Activated naive CD4-positive, alpha-beta T cell treated with anti-CD3 and anti-CD28 coated beads for 36 hours (primary cell): Measurements from ENCODE around the gene KRTAP5-8. TPM values are rescaled to one million over a fixed set of nuclear protein-coding genes. Genes with fewer than 3 reads are reported as not detected.
"Not testable (repeated sequence)": the region's sequence is repeated elsewhere in the genome, so short reads cannot be mapped to it uniquely, and the experiment has no call there.

Experiments
- CTCF ChIA-PET: fragments of 350-600 bp; sonication (Branson Sonifier 250); formaldehyde crosslinking; loops from one replicate; lab custom pipeline; 2021; ENCODE audit warnings: antibody characterized with exemption; lab: Charles Lee
- DNase-seq: peaks from one replicate; pipeline ENCODE4 v3.0.0-alpha.2; 2020
- H3K27ac Mint-ChIP-seq: one replicate; pipeline ENCODE4 v1.8.0; 2021; ENCODE audit warnings: mild to moderate bottlenecking, mixed read lengths
- H3K27me3 Mint-ChIP-seq: one replicate; pipeline ENCODE4 v1.8.0; 2021; ENCODE audit warnings: low read depth, mixed read lengths
- H3K36me3 Mint-ChIP-seq: one replicate; pipeline ENCODE4 v1.8.0; 2021; ENCODE audit warnings: low read depth, mixed read lengths
- H3K4me1 Mint-ChIP-seq: one replicate; pipeline ENCODE4 v1.8.0; 2021; ENCODE audit warnings: low read depth, mixed read lengths
- H3K4me3 Mint-ChIP-seq: one replicate; pipeline ENCODE4 v1.8.0; 2021; ENCODE audit warnings: mild to moderate bottlenecking, moderate library complexity, mixed read lengths
- H3K9me3 Mint-ChIP-seq: one replicate; pipeline ENCODE4 v1.8.0; 2021; ENCODE audit warnings: mixed read lengths
- intact Hi-C: fragments of 100-400 bp; cut with micrococcal nuclease; formaldehyde crosslinking; loops from one replicate; pipeline ENCODE4 v1.15.1; 2023
- total RNA-seq, 2 experiments: library from RNA; stranded (reverse); gene quantifications; one replicate each; pipeline ENCODE4 v1.2.3, GENCODE V29; 2021

KRTAP5-8 gene
- total RNA-seq, 2 experiments from 2014 or later = not detected

DNA sequence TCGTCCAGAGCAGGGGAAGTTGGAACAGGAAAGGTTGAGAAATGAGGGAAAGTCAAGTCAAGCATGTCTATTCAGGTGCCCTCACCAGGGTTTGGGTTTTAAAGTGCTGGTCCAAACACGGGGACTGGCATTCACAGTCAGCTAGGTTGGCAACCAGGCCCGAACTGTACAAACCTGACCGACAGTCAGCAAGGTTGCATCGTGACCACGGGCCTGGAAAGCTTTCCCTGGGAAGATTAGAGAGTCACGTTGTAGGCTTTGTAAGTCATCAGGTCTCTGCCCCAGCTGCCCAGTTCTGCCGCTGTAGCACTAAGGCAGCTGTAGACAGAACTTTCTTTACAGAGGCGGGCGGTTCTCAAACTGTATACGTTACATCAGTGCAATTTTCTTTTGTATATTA, 35.0 kb downstream of the KRTAP5-8 start:
- H3K9me3 Mint-ChIP-seq = no peaks in the 10 kb centered on the region
- H3K4me3 Mint-ChIP-seq = no peak overlapping the region
- peaks cover 3% of the 10 kb centered on the region for H3K27me3 Mint-ChIP-seq
- intact Hi-C loops = no loop called here
- no peaks in the 10 kb centered on the region for H3K36me3 Mint-ChIP-seq
- no peak overlapping the region for H3K27ac Mint-ChIP-seq
- H3K4me1 Mint-ChIP-seq = no peaks in the 10 kb centered on the region
- CTCF ChIA-PET = interaction anchor here (1.1 kb wide), 1 partner anchor 9 kb away, joined by 3 read pairs; no protein-coding TSS in a partner anchor
- DNase-seq = no peak

DNA sequence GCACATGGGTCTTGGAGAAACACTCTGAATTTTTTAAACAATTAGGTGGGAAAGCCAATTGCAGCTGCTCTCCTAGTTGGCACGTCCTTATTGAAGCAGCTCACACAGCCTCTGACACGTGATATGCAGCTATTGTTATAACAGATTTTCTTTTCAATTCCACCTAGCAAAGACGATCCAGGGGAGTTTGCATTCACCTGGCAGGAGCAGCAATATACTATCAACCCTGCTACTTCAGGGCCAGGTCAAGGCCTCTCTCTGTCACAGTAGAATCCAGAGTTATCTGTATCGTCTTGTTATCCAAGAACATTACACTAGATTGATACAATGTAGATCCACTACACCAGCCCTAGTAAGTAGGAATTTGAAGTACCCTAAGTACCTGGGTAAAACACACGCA, 36.6 kb downstream of the KRTAP5-8 start:
- no peaks in the 10 kb centered on the region for H3K4me1 Mint-ChIP-seq
- H3K36me3 Mint-ChIP-seq = no peaks in the 10 kb centered on the region
- CTCF ChIA-PET = interaction anchor here (1.0 kb wide), 1 partner anchor 15 kb away, joined by 3 read pairs; no protein-coding TSS in a partner anchor
- intact Hi-C loops = no loop called here
- no peak overlapping the region for H3K27ac Mint-ChIP-seq
- H3K4me3 Mint-ChIP-seq = no peak overlapping the region
- no peaks in the 10 kb centered on the region for H3K9me3 Mint-ChIP-seq
- peaks cover 6% of the 10 kb centered on the region for H3K27me3 Mint-ChIP-seq
- DNase-seq = no peak

DNA sequence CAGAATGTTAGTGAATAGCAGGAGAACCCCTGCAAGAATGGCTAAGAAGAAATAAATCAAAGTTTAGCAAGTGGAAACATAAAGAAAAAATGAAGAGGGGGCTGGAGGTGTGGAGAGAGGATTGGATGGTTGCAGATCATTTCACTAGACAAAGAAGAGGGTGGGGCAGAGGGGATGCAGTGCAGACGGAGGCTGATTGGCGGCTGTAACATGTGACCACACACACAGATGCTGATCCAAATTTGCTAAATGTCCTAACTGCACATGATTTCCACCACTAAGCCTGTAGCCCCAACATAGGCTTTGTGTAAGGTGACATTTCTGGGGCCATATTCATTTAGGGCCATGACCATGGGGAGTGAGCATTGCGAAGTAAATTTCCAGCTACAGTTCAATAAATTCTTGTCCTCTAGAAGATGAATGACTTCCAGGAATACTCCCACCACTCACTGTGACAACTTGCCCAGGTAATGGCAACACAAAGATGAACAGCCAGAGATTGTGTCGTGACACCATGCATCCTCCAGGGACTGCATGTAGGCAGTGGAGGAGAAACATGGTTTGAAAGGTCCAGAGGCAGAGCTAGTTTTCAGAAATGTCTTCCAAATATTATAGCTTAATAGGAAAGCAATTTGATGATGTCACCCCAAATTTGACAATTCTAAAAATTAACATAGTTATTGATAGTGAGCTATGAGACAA, 38.0 kb downstream of the KRTAP5-8 start:
- H3K4me1 Mint-ChIP-seq = peaks cover 6% of the 10 kb centered on the region
- H3K4me3 Mint-ChIP-seq = no peak overlapping the region
- no peaks in the 10 kb centered on the region for H3K36me3 Mint-ChIP-seq
- CTCF ChIA-PET = no interaction called here
- no peak for DNase-seq
- peaks cover 10% of the 10 kb centered on the region for H3K27me3 Mint-ChIP-seq
- no peak overlapping the region for H3K27ac Mint-ChIP-seq
- intact Hi-C loops = no loop called here
- no peaks in the 10 kb centered on the region for H3K9me3 Mint-ChIP-seq

DNA sequence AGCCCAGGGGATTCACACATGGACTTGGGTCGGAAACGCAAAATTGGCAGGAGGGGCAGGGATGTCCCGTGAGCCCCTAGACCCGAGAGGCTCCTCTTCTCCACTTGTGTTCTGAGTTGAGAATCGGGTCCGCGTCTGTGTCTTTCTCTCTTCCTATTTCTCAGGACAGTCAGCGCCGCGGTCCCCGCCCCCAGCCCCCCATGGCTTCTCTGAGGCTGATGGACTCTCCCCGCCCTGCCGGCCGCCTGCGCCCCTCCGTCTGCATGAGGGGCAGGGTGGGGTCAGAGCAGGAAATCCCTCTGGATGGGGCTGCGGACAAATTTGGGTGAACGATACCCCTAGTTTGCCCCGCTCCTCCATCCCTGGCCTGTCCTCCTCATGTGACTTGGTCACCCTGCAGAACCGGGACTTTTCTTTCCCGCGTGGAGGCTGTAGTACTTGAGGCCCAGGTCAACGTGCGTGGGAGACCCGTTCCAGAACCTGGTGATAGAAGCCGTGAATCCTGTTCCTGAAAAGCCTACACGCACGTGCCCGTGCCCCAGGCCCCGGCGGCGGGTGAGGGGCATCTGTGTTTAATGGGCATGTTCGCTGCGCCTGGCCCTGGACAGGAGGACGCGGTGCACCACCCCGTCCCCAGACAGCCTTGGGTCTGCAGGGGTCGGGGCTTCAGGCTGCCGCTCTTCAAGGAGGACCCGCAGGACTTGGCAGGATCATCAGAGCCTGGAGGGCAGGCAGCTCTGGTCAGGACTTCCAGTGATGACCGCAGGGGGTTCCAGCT, 39.1 kb downstream of the KRTAP5-8 start:
- intact Hi-C loops, H3K4me3 Mint-ChIP-seq, H3K9me3 Mint-ChIP-seq, H3K27ac Mint-ChIP-seq, DNase-seq, H3K4me1 Mint-ChIP-seq, CTCF ChIA-PET, H3K36me3 Mint-ChIP-seq: not testable (repeated sequence)
- H3K27me3 Mint-ChIP-seq = peaks cover 15% of the 10 kb centered on the region

DNA sequence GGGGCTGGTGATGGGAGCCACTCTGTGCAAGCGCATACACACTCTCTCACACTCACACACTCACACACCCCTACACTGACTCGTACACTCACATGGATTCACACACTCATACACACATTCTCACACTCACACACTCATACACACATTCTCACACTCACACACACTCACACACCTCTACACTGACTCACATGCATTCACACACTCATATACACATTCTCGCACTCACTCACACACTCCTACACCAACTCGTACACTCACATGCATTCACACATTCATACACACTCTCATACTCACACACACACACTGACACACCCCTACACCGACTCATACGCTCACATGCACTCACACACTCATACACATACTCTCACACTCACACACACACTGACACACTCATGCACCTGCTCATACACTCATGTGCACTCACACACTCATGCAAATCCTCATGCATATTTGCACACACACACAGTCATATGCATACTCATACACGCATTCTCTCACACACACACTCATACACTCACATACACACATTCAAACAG, 39.7 kb downstream of the KRTAP5-8 start:
- CTCF ChIA-PET = no interaction called here
- Mint-ChIP-seq H3K9me3 (no peaks in the 10 kb centered on the region), H3K4me3 (no peak overlapping the region), H3K4me1 (peaks cover 8% of the 10 kb centered on the region), H3K27ac (no peak overlapping the region), H3K27me3 (peaks cover 19% of the 10 kb centered on the region), H3K36me3 (no peaks in the 10 kb centered on the region)
- intact Hi-C loops = no loop called here
- DNase-seq = no peak

DNA sequence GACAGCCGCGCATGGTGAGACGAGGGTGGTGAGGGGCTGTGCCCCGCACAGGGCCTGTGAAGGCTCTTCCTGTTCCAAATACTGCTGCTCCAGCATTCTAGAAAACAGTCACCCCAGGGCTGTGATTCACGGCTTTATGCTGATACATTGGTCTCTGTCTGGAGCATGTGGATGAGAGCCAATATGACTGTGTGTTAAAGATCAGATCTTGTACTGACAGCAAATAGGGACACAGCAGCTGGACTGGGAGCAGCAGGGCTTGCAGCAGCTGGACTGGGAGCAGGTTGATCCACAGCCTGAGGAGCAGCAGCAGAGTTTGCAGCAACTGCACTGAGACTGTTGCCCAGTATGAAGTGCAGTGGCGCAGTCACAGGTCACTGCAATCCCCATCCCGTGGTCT, 41.7 kb downstream of the KRTAP5-8 start:
- H3K36me3 Mint-ChIP-seq, H3K4me1 Mint-ChIP-seq, CTCF ChIA-PET, intact Hi-C loops, H3K27ac Mint-ChIP-seq, DNase-seq, H3K4me3 Mint-ChIP-seq, H3K9me3 Mint-ChIP-seq: not testable (repeated sequence)
- peaks cover 22% of the 10 kb centered on the region for H3K27me3 Mint-ChIP-seq

DNA sequence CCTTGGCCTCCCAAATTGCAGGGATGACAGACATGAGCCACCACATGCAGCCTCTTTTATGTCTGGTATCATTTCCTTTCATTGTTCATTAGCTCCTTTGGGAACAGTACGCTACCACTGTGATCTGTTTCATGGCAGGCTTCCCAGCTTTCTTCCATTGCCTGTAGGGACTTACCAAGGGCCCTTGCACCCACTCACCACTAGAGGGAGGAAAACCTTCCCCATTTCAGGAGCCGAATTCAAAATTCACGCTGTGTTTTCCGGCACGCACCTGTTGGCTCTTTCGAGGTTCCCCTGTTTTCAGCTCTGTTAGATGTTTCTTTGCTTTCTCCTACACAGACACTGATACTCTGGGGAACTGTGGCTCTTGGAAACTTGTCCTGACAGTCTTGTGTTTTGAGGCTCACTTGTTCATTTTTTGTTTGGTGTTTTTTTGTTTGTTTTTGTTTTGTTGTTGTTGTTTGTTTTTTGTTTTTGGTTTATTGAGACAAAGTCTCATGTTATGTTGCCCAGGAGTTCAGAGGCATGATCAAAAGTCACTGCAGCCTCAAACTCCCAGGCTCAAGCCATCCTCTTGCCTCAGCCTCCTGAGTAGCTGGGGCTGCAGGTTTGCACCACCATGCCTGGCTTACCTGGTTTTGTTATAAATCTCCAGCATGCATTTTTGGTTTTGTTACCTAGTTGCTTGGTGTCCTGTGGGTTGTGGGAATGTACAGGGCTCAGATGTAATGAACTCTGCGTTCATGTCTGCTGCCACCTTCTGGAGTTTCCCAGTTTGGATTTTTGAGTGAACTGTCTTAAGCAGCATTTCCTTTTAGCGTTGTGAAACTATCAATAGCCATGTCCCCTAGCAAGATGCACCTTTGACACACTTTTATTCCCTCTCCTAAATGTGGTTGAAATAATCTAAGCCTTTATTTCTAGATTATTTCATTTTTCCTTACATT, 42.5 kb downstream of the KRTAP5-8 start:
- Mint-ChIP-seq H3K4me1 (peaks cover 8% of the 10 kb centered on the region), H3K27ac (no peak overlapping the region), H3K36me3 (no peaks in the 10 kb centered on the region), H3K4me3 (no peak overlapping the region), H3K9me3 (no peaks in the 10 kb centered on the region), H3K27me3 (peaks cover 27% of the 10 kb centered on the region)
- peak; percentile 52 for DNase-seq
- CTCF ChIA-PET = interaction anchor here (0.6 to 0.7 kb wide), 3 partner anchors 70 to 497 kb away, joined by 3 to 4 read pairs (median 3); no protein-coding TSS in a partner anchor
- intact Hi-C loops = no loop called here

DNA sequence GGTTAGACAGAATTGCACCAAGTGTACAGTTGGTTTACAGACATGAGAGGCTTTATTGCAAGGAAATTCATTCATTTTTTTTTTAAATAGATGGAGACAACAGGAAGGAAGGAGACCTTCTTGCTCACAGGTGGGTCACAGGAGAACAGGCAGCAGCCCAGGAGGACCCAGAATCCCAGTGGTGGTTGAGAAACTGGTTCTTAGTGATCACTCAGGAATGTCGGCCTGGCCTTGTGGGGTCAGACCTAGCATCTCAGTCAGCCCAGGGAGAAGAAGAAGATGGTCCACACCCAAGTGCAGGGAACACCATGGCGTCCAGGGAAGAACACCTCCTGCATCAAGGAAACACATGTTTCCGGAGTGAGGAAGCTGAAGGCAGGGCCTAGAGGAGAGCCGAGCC, 44.0 kb downstream of the KRTAP5-8 start:
- CTCF ChIA-PET = interaction anchor here (1.1 kb wide), 1 partner anchor 8 kb away, joined by 3 read pairs; no protein-coding TSS in a partner anchor
- Mint-ChIP-seq H3K27ac (no peak overlapping the region), H3K27me3 (peaks cover 27% of the 10 kb centered on the region), H3K4me3 (no peak overlapping the region), H3K36me3 (no peaks in the 10 kb centered on the region), H3K4me1 (peaks cover 8% of the 10 kb centered on the region), H3K9me3 (no peaks in the 10 kb centered on the region)
- intact Hi-C loops = no loop called here
- DNase-seq = no peak

DNA sequence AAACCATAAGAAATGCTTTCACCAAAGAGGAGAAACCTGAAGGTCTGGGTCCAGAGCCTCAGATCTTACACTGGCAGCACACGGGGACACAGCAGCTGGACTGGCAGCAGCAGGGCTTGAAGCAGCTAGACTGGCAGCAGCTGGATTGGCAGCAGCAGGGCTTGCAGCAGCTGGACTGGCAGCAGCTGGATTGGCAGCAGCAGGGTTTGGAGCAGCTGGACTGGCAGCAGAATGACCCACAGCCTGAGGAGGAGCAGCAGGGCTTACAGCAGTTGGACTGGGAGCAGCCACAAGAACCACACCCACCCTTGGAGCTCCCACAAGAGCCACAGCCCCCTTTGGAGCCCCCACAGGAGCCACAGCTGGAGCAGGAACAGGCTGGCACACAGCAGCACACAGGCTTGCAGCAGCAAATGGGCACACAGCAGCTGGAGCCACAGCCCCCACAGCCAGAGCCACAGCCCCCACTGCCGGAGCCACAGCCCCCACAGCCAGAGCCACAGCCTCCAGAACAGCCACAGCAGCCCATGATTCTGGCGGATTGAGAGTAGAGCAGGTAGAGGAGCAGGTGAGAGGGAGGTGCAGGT, 44.6 kb downstream of the KRTAP5-8 start, which contains the start of gene KRTAP5-11:
KRTAP5-11 (minus strand) TSS at position 567 of the 587 bp plus-strand sequence; CDS start at position 529, 38 bp downstream.
- no peak within 1 kb of the TSS for H3K4me3 Mint-ChIP-seq
- H3K4me1 Mint-ChIP-seq = peaks cover 8% of the 10 kb centered on the region
- no peaks in the 10 kb centered on the region for H3K36me3 Mint-ChIP-seq
- no peak for DNase-seq
- H3K27ac Mint-ChIP-seq = no peak within 1 kb of the TSS
- CTCF ChIA-PET = no interaction called here
- peaks cover 27% of the 10 kb centered on the region for H3K27me3 Mint-ChIP-seq
- no peaks in the 10 kb centered on the region for H3K9me3 Mint-ChIP-seq
- intact Hi-C loops = no loop called here

DNA sequence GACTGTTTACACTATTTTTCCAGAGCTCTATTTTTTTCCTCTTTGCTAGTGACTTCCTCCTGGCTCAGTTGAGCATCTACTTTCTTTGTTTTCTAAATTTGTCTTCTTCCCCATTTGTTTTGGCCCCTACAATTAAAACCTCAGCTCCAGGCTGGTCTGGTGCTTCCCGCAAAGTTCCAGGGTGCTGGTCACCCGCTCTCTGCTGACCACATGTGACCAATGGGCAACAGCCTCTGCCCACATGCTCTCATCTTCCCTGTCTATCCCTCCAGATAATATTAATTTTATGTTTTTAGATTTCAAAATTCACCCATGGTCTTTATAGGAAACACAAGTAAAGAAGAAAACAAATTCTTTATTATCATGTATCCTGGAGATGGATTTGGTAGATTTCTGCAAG, 45.1 kb downstream of the KRTAP5-8 start:
- H3K36me3 Mint-ChIP-seq, CTCF ChIA-PET, H3K4me3 Mint-ChIP-seq, H3K9me3 Mint-ChIP-seq, DNase-seq, H3K4me1 Mint-ChIP-seq, H3K27ac Mint-ChIP-seq, intact Hi-C loops: not testable (repeated sequence)
- H3K27me3 Mint-ChIP-seq = peaks cover 27% of the 10 kb centered on the region

DNA sequence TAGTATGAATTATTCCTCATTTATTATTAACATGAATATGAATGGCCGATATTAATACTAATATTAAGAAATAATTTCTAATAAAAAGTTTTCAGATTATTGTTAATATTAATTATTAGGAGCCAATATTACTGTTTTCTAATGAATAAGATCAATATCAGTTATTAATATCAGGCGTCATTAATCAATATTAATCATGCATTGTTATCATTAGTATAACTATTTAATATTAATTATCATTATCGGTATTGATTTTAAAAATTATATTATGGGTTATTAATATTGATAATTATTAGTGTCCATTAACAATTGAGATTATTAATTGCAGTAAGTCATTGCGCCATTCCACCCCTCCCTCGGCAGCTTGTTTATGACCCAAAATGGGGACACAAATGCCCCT, 47.8 kb downstream of the KRTAP5-8 start:
- H3K4me3 Mint-ChIP-seq, H3K4me1 Mint-ChIP-seq, H3K27ac Mint-ChIP-seq, intact Hi-C loops, DNase-seq, CTCF ChIA-PET, H3K36me3 Mint-ChIP-seq, H3K9me3 Mint-ChIP-seq: not testable (repeated sequence)
- peaks cover 20% of the 10 kb centered on the region for H3K27me3 Mint-ChIP-seq
